HG03095 (cell line): ENCODE data around the gene MBOAT7.

ENCODE experiments used
- ATAC-seq: cut with Tn5 transposase; IDR thresholded peaks from one replicate; pipeline ENCODE4 v1.9.1; 2021; ENCODE audit warnings: moderate library complexity; ENCODE audit not compliant: unreplicated experiment

MBOAT7 gene

DNA sequence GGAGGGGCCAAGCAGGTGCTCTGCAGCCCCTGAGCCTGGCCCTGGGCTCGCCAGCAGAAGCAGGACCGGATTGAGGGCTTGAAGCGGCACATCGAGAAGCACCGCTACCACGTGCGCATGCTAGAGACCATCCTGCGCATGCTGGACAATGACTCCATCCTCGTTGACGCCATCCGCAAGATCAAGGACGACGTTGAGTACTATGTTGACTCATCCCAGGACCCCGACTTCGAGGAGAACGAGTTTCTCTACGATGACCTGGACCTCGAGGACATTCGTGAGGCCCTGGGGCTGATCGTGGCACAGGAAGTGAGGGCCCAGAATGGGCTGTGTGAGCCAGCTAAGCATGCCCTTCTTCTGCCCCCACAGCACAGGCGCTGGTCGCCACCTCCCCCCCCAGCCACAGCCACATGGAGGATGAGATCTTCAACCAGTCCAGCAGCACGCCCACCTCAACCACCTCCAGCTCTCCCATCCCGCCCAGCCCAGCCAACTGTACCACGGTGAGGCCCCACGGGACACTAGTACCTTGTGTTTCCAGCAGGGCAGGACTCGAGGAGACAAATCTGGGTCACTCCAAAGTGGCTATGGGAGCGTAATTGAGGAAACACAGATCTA lies 43.7 kb downstream of the MBOAT7 start:
- no peak for ATAC-seq

DNA sequence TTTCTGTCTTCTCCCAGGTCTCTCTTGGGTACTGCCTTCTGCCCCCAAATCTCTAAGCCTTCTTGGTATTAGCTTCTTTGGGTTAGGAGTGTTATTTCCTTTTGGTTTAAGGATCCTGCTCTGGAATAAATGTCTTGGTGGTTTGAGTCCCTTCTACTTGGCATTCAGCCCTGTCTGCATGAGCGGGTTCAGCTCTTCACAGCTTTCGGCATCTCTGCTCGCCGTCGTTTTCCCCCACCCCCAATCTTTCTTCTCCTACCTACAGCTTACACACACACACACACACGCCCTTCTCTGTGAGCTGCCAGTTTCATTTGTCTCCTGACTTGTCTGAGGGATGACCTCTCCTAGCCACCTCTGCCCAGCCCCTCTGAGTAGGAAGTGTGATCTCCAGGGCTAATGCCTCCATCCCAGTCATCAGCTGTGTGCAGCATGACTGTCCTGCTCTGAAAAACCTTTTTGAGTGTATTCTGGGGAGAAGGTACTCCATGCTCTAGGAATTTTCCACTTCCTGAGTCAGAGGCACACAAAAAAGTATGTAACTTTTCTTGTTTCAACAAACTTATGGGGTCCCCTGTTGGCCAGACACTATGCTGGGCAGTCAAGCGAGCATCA lies 47.1 kb downstream of the MBOAT7 start:
- ATAC-seq = no peak

DNA sequence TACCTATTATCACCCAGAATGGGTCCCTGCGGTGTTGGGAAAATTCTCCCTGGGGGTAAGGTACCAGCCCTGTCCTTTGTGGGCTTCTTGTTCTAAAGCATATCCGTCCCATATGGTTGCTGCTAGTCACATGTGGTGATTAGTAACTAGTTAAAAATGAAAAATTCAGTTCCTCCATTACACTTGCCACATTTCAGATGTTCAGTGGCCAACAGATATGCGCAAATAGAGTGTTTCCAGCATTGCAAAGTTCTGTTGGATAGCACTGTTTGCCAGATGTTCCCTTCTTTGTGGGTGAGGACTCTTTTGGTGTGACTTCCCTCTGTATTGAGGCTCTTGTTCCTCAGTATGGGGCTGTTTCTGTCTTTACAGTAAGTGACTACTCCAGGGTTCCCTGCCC lies 48.0 kb downstream of the MBOAT7 start:
- no peak for ATAC-seq

DNA sequence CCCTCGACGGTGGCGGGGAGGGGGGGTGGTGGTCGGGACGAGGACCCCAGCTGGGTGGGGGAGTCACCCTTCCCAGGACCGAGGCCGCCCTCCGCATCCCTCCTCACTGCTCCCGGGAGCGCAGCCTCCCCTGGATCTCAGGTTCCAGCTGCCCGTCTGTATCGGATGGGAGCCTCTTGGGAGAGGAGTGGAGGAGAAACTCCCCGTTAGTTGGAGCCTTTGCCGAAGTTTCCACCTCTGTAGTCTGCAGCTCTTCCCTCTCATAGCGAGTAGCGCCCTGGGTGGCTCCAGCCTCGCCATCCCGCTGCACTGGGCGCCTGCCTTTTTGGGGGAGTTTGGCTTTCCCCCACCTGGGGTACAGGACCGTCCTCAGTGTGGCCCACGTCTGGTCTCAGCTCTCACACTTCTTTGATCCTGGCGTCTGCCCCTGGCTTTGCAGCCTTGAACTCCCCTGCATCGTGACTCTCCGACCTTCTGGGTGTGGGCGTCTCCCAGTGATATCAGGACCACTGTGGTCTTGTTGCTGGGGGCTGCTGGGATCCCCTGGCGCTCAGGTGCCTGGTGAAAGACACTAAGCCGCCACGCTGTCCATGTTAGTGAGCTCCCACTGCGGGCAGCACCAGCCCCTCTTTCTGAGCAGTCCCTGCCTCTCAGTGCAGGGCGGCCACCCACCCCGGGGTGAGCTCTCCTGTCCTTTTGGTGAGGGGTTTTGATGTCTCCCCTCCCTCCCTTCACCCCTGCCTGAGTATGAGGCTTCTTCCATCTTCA lies 50.7 kb downstream of the MBOAT7 start:
- ATAC-seq = no peak

DNA sequence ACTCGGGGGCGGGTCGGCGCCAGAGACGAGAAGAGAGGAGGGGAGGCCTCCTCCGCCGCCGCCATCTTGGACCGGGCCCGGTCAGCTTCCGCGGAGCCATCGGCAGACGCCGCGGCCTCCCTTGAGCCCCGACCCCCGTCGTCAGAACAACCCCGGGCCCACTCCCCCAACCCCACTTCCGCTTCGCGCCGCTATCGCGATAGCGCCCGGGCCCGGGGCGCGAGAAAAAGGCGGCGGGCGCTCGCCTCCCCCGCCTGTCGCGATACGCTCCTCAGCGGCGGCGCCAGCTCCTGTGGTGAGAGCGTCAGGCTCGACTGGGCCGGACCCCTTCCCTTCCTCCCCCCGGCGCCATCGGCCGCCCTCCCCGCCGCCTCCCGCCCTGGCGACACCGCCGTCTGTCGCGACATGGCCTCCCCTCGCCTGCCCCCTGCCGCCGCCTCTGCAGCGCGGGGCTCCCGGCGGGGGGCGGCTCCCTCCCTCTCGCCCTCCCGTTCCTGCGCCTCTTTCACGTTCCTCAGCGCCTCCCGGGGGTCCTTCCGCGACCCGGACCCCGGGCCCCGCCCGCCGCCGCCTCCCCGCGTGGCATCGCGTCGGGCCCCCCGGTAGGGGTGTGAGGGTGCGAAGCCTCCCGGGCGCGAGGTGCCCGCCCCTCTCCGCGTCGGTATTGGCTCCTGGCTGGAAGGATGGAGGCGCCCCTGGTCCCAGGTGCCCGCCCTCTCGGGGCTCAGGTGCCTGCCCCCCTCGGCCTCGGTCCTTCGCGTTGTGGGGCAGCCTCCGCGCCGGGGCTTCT lies 51.5 kb downstream of the MBOAT7 start, which contains the start of gene CNOT3:
Gene CNOT3, plus strand, starts transcription at position 64 of the 790 bp plus-strand sequence. CDS start 5,217 bp downstream, outside the sequence.
- no peak for ATAC-seq

DNA sequence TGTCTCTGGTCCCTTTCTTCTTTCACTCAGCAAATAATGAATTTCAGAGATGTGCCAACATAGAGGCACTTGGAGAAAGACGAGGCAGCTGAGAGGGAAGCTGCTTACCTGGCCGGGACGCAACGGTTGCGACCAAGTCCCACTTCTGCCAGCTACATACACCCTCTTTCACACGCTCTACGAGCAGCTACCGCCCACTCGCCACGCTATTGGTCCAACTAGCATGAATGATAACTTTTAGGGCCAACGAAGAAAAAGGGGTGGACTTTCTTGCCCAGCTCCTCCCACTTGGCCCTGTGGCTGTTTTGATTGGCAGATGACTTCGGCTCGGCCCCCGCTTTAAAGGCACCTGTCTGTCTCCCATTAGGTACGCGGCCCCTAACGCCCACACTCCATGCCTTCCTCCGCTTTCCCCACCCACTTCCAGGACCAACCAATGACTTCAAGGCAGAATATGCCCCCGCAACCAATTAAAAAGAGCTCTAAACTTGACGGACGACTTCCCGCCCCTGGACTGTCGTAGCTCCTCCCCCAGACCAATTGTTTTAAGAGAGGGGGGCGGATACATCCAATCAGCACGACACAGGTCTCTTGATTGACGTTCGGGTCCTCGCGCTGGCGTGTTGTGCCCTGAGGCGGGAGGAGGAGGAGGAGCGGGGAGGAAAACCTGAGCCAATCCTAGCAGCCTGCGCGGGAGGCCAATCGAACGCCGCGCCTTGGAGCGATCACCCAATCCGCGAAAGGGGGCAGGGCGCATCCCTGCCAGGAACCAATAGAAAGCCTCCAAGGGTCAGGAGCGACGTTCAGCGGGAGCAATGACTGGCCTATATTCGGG lies 52.3 kb downstream of the MBOAT7 start:
- ATAC-seq = peak; percentile 72

DNA sequence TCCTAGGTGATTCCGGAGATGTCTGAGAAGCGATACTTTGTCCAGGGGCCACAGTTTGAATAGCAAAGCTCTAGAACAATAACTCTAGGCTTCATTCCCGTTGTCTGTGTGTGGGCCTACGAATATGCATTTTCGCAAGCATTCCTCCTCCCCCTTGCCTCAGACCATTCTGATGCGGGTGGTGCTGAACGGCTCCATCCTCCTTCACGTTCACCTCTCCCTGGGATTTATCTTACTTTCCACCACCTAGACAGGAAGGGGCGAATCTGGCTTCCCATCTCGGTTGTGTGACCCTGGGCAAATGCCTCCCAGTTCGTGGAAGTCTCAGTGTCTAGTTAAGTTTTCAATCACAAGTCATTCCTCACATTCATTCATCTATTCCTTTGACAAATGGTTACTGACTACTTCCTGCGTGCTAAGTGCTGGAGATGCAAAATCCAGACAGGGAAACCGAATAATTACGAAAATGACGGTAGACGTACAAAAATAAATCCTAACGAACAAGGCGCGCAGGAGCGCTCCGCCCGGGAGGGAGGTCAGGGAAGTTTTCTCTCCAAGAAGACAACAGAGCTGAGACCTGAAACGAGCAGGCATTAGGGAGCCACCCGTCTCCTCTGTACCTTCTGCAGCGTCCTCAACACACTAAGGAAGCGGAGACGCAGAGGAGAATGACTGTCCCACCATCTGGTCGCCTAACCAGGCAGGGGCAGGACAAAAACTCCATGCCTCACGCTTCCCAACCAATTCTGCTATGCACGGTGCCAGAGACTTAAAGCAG lies 53.1 kb downstream of the MBOAT7 start:
- no peak for ATAC-seq

DNA sequence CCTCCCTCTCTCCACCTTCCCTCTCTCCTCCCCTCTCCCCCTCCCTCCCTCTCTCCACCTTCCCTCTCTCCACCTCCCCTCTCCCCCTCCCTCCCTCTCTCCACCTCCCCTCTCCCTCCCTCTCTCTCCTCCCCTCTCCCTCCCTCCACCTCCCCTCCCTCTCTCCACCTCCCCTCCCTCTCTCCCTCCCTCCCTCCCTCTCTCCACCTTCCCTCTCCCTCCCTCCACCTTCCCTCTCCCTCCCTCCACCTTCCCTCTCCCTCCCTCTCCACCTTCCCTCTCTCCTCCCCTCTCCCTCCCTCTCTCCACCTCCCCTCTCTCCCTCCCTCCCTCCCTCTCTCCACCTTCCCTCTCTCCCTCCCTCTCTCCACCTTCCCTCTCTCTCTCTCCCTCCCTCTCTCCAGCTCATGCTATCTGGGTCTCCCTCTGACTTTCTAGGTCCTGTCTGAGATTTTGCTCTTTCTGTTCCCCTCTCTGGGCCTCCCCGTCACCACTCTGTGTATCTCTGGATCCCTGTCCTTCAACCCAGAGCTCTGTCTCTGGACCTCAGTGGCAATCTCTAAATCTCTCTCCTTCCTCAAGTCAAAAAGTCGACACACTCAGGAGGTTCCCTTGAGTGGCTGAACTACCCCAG lies 55.3 kb downstream of the MBOAT7 start:
- no peak for ATAC-seq

DNA sequence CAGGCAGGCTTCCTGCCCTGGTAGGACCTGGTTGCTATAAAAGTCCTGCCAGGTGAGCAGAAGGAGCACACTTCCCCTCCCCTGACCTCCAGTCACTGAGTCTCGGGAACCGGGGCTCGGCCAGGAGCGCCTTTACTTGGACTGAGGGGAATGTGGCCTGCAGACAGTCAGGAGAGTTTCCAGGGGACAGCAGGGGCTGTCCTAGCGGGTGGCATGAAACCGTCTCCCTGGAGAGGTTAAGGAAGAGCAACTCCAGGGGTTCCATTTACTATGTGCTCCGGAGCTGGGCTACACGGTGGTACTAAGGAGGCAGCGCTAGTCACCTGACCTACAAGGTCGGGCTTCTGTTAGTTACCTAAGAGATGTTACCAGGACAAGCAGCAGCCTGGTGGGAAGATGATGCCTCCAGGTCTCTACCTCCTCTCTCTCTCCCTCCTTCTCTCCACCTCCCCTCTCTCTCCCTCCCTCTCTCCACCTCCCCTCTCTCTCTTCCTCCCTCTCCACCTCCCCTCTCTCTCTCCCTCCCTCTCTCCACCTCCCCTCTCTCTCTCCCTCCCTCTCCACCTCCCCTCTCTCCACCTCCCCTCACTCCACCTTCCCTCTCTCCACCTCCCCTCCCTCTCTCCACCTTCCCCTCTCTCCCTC lies 55.9 kb downstream of the MBOAT7 start:
- no peak for ATAC-seq

DNA sequence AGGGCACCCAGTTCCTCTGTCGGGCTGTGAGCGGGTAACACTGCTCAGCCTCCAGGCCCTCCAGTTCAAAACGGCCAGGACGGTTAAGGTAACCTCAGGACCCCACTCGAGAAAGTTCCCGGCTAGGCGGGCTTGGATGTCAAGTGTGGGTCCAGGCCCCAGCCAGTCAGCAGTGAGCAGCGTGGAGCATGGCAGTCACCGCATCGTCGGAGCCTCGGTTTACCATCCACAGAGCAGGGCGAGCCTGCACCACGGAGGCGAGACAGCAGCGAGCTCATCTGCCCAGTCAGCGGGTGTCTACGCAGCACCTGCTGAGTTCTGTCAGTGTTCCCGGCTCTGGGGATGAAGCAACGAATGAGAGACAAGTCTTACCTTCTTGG lies 59.8 kb downstream of the MBOAT7 start:
- no peak for ATAC-seq

DNA sequence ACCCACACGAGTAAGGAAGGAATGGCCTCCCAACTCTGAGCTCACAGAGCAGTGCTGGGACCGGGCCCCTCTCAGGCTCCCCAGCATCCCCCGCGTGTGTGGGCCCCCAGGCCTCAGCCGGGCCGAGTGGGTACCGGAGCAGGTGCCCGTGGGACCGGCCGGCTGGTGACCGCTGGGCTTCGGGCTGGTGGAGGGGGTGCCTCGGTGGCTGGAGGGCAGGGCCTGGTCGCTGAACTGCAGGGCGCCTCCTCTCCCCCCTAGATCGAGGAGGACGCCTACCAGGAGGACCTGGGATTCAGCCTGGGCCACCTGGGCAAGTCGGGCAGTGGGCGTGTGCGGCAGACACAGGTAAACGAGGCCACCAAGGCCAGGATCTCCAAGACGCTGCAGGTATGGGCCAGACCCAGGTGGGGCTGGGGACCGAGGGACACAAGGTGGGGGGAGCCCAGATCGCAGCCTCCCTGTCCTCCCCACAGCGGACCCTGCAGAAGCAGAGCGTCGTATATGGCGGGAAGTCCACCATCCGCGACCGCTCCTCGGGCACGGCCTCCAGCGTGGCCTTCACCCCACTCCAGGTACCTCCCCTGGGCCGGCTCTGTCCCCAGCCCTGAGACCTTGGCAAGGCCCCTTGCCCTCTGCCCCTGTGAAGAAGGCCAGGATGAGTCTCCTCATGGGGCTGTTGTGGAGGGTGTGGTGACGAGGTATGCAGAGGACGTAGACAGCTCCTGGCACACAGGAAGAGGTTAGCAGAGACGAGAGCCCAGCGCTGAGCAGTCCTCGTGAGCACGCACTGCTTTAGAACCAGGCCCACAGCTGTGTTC lies 60.4 kb downstream of the MBOAT7 start:
- no peak for ATAC-seq

DNA sequence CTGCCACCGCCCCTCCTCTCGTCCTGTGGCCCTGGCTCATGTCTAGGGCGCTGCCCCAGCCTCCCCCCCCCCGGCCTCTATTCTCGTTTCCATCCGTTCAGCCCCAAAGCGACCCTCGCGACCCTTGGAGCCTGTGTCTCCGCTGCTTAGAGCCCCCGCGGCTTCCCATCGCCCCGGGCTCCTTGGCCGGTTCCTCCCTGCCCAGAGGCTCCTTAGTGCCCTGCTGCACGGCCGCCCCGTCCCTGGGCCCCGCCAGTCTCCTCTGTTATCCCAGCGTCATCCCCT lies 61.0 kb downstream of the MBOAT7 start:
- no peak for ATAC-seq

DNA sequence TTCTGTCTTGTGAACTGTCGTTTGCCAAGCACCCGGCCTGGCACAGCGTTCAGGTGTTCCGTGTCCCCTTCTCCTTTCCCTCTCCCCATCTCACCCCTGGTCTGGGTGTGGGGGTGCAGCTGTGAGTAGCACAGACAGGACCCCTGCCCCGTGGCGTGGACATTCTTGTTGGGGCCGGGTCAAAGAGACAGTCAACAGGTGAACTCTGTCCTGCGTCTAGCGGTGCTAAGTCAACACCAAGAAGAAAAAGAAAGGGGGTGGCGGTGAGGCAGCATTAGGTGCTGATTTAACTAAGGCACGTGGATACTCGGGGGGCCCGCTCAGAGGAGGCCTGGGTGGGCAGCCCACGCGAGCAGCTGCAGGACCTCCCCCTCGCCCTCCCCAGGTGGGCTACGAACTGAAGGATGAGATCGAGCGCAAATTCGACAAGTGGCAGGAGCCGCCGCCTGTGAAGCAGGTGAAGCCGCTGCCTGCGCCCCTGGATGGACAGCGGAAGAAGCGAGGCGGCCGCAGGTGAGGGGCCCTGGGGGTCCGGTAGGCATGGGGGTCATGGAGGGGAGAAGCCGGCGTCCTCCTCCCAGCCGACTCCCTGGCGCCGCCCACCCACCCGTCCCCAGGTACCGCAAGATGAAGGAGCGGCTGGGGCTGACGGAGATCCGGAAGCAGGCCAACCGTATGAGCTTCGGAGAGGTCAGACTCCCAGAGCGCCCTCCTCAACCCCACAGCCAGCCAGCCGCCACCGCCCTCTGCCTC lies 61.5 kb downstream of the MBOAT7 start:
- ATAC-seq = no peak

DNA sequence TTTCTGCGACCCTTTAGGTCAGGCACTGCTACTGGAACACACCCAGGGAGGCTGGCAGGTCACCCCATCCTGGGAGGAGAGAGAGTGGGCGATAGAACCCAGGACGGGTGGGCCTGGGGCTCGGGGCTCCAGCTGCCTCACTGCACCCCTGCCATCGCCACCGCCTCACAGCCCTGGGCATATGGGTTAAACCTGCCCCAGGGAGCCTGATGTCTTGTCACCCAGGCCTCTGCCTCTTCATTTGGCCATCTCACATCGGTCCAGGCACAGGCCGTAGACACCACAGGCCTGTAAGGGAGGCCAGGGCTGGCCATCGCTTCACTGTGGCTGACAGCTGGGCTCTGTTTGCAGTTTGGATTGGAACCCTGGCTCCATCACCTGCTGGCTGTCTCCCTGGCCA lies 63.7 kb downstream of the MBOAT7 start:
- ATAC-seq = no peak

DNA sequence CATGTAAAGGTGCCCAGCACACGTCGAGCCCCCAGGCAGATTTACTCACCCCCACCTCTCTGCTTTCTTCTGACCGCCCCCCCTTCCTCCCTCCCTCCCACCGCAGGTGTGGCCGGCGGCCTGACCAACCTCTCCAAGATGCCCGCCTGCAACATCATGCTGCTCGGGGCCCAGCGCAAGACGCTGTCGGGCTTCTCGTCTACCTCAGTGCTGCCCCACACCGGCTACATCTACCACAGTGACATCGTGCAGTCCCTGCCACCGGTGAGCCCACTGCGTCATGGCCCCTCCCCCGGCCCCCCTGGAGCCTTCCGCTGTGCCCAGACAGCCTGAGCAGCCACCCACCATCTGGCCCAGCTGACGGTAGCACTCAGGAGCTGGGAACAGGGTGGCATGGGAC lies 65.0 kb downstream of the MBOAT7 start:
- no peak for ATAC-seq

DNA sequence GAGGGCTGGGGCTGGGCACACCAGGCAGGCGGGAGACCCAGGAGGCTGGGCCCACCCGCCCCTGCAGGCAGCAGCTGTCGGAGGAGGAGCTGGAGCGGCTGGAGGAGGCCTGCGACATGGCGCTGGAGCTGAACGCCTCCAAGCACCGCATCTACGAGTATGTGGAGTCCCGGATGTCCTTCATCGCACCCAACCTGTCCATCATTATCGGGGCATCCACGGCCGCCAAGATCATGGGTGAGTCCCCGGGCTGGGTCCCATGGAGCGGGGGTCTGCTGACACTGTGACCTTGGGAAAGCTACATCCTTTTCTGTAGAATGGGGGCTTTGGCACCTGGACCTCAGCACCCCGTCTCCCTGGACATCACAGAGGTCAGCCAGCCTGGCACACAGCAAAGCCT lies 65.7 kb downstream of the MBOAT7 start:
- ATAC-seq = no peak
